Measurements from ENCODE around the gene TUNAR. TPM values are rescaled to one million over a fixed set of nuclear protein-coding genes. Genes with fewer than 3 reads are reported as not detected.

The TUNAR gene
- total and polyA plus RNA-seq, 5 donors from 2014 or later: not detected

DNA sequence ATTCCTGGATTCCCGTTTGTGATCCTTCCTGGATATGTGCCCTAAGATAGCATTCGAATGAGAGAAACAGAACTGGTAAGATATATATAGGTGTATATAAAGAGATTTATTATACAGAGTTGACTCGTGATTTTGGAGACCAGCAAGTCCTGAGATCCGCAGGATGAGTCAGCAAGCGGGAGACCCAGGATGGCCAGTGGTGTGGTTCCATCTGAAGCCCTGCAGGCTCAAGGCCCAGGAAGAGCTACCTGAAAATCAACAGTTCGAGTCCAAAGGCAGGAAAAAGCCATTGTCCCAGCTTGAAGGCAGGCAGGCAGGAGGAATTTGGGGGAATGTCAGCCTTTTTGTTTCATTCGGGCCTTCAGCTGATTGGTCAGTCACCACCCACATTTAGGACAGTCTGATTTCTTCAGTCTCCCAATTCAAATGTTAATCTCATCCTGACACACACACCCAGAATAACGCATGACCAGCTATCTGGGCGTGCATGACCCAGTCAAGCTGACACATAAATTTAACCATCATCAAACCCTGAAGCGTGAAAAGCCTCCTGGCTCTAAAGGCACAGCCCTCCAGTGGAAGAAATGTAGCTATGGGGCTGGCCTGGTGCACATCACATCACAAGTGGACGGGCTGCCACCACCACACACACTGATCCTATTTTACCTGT lies 44.3 kb downstream of the TUNAR start:
- no peak for ATAC-seq (ENCODE audit: low read depth in 2 of 2)

DNA sequence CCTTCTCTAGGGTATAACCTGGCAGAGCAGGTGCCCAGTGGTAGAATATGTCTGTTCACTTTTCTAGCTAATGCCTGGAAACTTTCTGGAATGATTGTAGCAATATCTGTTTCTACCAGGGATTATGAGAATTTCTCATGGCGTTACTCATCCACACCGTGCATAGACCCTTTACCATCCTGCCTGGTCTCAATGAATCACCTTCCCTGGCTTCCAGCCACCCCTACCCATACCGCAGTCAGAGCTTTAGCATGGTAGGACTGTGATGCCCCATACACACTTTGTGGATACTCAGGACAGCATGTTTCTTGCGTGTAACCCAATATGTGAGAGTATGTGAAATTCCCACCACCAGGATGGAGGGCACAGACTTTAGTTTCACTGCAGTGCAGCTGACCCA lies 45.4 kb downstream of the TUNAR start:
- Histone ChIP-seq H3K4me1 (ENCODE audit: control insufficient read depth, insufficient read depth, low read length, poor library complexity, severe bottlenecking) (no peaks in the 10 kb centered on the region), H3K27me3 (ENCODE audit: control insufficient read depth, insufficient read depth, low read length) (no peaks in the 10 kb centered on the region), H3K4me3 (ENCODE audit: low read depth, low read length) (no peak overlapping the region), H3K36me3 (ENCODE audit: control insufficient read depth, insufficient read depth, low read length) (no peaks in the 10 kb centered on the region), H3K27ac (ENCODE audit: insufficient read depth, low read length, poor library complexity, severe bottlenecking) (no peak overlapping the region), H3K9me3 (ENCODE audit: control insufficient read depth in 2 of 2, low read length in 2 of 2) (no peaks in the 10 kb centered on the region)
- H3K4me3 Mint-ChIP-seq: no peak overlapping the region
- no peaks in the 10 kb centered on the region for H3K4me1 Mint-ChIP-seq
- DNase-seq (no peak), ATAC-seq (ENCODE audit: low read depth in 2 of 2) (no peak)
- H3K27ac Mint-ChIP-seq: no peak overlapping the region
- H3K27me3 Mint-ChIP-seq: no peaks in the 10 kb centered on the region
- no peaks in the 10 kb centered on the region for H3K36me3 Mint-ChIP-seq
- H3K9me3 Mint-ChIP-seq: peaks cover 0 to 5% (median 0%) of the 10 kb centered on the region in 7 donors

More for the DNA sequence above, 44.3 kb downstream of the TUNAR start:
- peaks cover 0 to 5% (median 0%) of the 10 kb centered on the region in 7 donors for H3K9me3 Mint-ChIP-seq
- H3K4me3 Mint-ChIP-seq: no peak overlapping the region
- H3K27me3 Mint-ChIP-seq: no peaks in the 10 kb centered on the region
- no peak overlapping the region for H3K27ac ChIP-seq (ENCODE audit: insufficient read depth, low read length, poor library complexity, severe bottlenecking)
- no peak overlapping the region for H3K27ac Mint-ChIP-seq
- H3K36me3 ChIP-seq (ENCODE audit: control insufficient read depth, insufficient read depth, low read length): no peaks in the 10 kb centered on the region
- no peak for DNase-seq
- no peaks in the 10 kb centered on the region for H3K36me3 Mint-ChIP-seq
- H3K4me1 Mint-ChIP-seq: no peaks in the 10 kb centered on the region
- no peaks in the 10 kb centered on the region for H3K4me1 ChIP-seq (ENCODE audit: control insufficient read depth, insufficient read depth, low read length, poor library complexity, severe bottlenecking)
- no peak overlapping the region for H3K4me3 ChIP-seq (ENCODE audit: low read depth, low read length)
- no peaks in the 10 kb centered on the region for H3K9me3 ChIP-seq (ENCODE audit: control insufficient read depth in 2 of 2, low read length in 2 of 2)
- H3K27me3 ChIP-seq (ENCODE audit: control insufficient read depth, insufficient read depth, low read length): no peaks in the 10 kb centered on the region

DNA sequence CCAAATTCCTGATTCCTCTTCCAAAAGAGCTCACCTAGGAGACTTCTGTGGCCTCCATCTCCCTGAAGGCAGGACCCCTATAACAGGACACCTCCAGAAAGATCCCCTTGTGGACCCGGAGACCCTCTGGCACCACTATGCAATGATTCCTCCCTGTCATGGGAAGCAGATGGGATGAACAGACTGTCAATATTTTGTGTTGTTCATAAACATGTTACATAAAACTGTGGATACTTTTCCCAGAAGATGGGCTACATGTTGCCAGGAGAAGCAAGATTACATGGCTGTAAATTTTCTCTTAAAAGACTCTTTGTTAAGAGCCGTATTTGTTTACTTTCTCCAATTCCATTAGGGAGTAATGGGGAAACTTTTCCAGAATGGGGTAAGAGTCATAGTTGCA lies 52.1 kb downstream of the TUNAR start:
- H3K36me3 ChIP-seq (ENCODE audit: control insufficient read depth, insufficient read depth, low read length): no peaks in the 10 kb centered on the region
- no peak overlapping the region for H3K4me3 ChIP-seq (ENCODE audit: low read depth, low read length)
- ATAC-seq (ENCODE audit: low read depth in 2 of 2) (no peak), DNase-seq (no peak)
- no peaks in the 10 kb centered on the region for H3K36me3 Mint-ChIP-seq
- H3K4me3 Mint-ChIP-seq: no peak overlapping the region
- no peak overlapping the region for H3K27ac Mint-ChIP-seq
- no peak overlapping the region for H3K27ac ChIP-seq (ENCODE audit: insufficient read depth, low read length, poor library complexity, severe bottlenecking)
- no peaks in the 10 kb centered on the region for H3K4me1 ChIP-seq (ENCODE audit: control insufficient read depth, insufficient read depth, low read length, poor library complexity, severe bottlenecking)
- no peaks in the 10 kb centered on the region for H3K4me1 Mint-ChIP-seq
- H3K27me3 ChIP-seq (ENCODE audit: control insufficient read depth, insufficient read depth, low read length): no peaks in the 10 kb centered on the region
- peaks cover 0 to 4% (median 0%) of the 10 kb centered on the region in 7 donors for H3K9me3 Mint-ChIP-seq
- no peaks in the 10 kb centered on the region for H3K27me3 Mint-ChIP-seq
- H3K9me3 ChIP-seq (ENCODE audit: control insufficient read depth in 2 of 2, low read length in 2 of 2): no peaks in the 10 kb centered on the region

DNA sequence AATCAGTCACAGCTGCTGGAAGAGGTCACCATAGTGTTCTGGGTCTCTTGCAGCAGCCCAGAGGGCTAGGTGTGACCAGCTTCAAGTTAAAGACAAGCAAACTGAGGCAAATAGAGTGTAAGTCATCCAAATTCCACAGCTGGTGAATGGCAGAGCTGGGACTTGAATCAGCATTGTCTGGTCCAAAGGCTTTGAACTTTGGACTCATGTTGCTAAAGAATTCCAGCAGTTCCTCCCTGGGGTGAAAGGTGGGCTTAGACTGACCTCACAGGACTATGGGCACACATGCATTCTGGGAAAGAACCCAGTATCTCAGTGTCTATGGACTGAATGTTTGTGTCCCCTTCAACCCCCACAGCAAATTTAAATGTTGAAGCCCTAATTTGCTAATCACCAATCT lies 54.8 kb downstream of the TUNAR start:
- ATAC-seq (ENCODE audit: low read depth in 2 of 2) (no peak), DNase-seq (no peak)
- Mint-ChIP-seq H3K27me3 (no peaks in the 10 kb centered on the region), H3K4me3 (no peak overlapping the region), H3K9me3 (peaks cover 0 to 5% (median 1%) of the 10 kb centered on the region in 7 donors), H3K36me3 (no peaks in the 10 kb centered on the region), H3K4me1 (no peaks in the 10 kb centered on the region), H3K27ac (no peak overlapping the region)
- no peaks in the 10 kb centered on the region for H3K9me3 ChIP-seq (ENCODE audit: control insufficient read depth in 2 of 2, low read length in 2 of 2)
- no peak overlapping the region for H3K27ac ChIP-seq (ENCODE audit: insufficient read depth, low read length, poor library complexity, severe bottlenecking)
- H3K4me3 ChIP-seq (ENCODE audit: low read depth, low read length): no peak overlapping the region
- H3K27me3 ChIP-seq (ENCODE audit: control insufficient read depth, insufficient read depth, low read length): no peaks in the 10 kb centered on the region
- no peaks in the 10 kb centered on the region for H3K4me1 ChIP-seq (ENCODE audit: control insufficient read depth, insufficient read depth, low read length, poor library complexity, severe bottlenecking)
- no peaks in the 10 kb centered on the region for H3K36me3 ChIP-seq (ENCODE audit: control insufficient read depth, insufficient read depth, low read length)

DNA sequence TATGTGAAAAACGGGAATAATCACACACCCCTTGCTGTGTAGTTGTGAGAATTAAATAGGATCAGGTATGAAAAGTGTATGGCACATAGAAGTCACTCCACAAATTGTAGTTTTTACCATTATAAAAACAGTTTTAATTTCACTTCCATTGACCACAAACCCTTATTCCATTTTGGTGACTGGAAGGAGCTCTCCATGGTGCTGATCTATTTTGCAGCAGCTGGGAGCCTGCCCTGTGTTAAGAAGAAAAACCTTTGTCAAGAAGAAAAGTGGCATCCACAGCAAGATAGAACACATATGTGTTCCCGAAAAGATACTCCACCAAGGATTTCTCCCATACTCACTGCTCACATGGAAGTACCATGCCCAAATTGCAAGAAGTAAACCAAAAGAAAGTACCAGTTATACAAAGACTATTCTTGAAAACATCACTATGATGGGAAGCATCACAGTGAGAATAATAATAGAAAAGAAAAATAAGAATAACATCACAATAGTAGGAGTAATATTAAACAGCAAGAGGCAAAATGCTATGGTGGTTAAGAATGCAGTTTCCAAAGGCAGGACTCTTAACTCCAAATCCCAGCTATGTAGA lies 58.7 kb downstream of the TUNAR start:
- DNase-seq: peak in 2 of 3 donors; percentile 15 to 17
- no peaks in the 10 kb centered on the region for H3K4me1 ChIP-seq (ENCODE audit: control insufficient read depth, insufficient read depth, low read length, poor library complexity, severe bottlenecking)
- H3K4me3 ChIP-seq (ENCODE audit: low read depth, low read length): no peak overlapping the region
- Mint-ChIP-seq H3K9me3 (peaks cover 0 to 5% (median 3%) of the 10 kb centered on the region in 7 donors), H3K4me1 (no peaks in the 10 kb centered on the region), H3K27ac (no peak overlapping the region), H3K27me3 (no peaks in the 10 kb centered on the region), H3K4me3 (no peak overlapping the region), H3K36me3 (no peaks in the 10 kb centered on the region)
- no peaks in the 10 kb centered on the region for H3K36me3 ChIP-seq (ENCODE audit: control insufficient read depth, insufficient read depth, low read length)
- ATAC-seq (ENCODE audit: low read depth in 2 of 2): no peak
- no peak overlapping the region for H3K27ac ChIP-seq (ENCODE audit: insufficient read depth, low read length, poor library complexity, severe bottlenecking)
- H3K9me3 ChIP-seq (ENCODE audit: control insufficient read depth in 2 of 2, low read length in 2 of 2): no peaks in the 10 kb centered on the region
- no peaks in the 10 kb centered on the region for H3K27me3 ChIP-seq (ENCODE audit: control insufficient read depth, insufficient read depth, low read length)

DNA sequence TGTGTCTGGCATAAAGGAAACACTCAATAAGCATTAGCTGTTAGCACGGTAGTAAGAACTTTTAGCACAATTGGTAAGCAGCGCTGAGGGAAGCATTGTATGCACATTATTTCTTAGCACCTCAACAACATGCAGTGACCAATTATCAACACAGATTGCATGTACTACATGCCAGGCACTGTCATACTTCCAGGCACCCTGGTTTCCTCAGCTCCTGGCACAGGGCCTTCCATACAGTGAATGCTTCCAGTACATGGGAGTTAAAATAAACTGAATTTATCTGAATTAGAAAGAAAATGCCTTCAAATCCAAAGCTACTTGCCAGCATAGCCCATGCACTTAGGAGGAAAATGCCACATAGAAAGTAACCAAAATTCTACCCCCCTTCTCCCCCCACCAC lies 59.4 kb downstream of the TUNAR start:
- ATAC-seq (ENCODE audit: low read depth in 2 of 2): no peak
- no peaks in the 10 kb centered on the region for H3K4me1 Mint-ChIP-seq
- DNase-seq: no peak
- H3K9me3 ChIP-seq (ENCODE audit: control insufficient read depth in 2 of 2, low read length in 2 of 2): no peaks in the 10 kb centered on the region
- no peak overlapping the region for H3K4me3 ChIP-seq (ENCODE audit: low read depth, low read length)
- H3K9me3 Mint-ChIP-seq: peaks cover 0 to 5% (median 4%) of the 10 kb centered on the region in 7 donors
- no peak overlapping the region for H3K27ac Mint-ChIP-seq
- no peak overlapping the region for H3K4me3 Mint-ChIP-seq
- H3K27ac ChIP-seq (ENCODE audit: insufficient read depth, low read length, poor library complexity, severe bottlenecking): no peak overlapping the region
- no peaks in the 10 kb centered on the region for H3K36me3 Mint-ChIP-seq
- no peaks in the 10 kb centered on the region for H3K36me3 ChIP-seq (ENCODE audit: control insufficient read depth, insufficient read depth, low read length)
- H3K4me1 ChIP-seq (ENCODE audit: control insufficient read depth, insufficient read depth, low read length, poor library complexity, severe bottlenecking): no peaks in the 10 kb centered on the region
- H3K27me3 Mint-ChIP-seq: no peaks in the 10 kb centered on the region
- H3K27me3 ChIP-seq (ENCODE audit: control insufficient read depth, insufficient read depth, low read length): no peaks in the 10 kb centered on the region

DNA sequence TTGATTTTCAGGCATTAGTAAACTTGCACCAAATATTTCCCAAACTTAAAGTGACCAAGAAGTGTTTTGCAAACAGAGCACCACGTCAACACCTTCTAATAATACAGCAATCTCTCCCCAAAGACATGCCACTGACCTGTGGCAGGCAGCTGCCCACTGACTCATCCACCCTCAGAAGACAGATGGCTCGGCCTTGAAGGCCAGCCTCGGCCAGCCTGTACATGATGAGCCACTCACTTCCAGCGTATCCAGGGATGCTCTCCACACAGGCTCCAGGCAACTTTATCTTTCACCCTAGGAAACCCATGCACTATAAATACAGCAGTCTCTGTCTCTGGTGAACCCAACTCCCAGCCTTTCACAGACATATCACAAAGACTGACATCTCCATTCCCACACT lies 62.7 kb downstream of the TUNAR start:
- no peak overlapping the region for H3K4me3 Mint-ChIP-seq
- Histone ChIP-seq H3K9me3 (ENCODE audit: control insufficient read depth in 2 of 2, low read length in 2 of 2) (peaks cover 5 to 11% of the 10 kb centered on the region in 2 experiments), H3K27ac (ENCODE audit: insufficient read depth, low read length, poor library complexity, severe bottlenecking) (no peak overlapping the region), H3K4me1 (ENCODE audit: control insufficient read depth, insufficient read depth, low read length, poor library complexity, severe bottlenecking) (no peaks in the 10 kb centered on the region), H3K4me3 (ENCODE audit: low read depth, low read length) (no peak overlapping the region), H3K27me3 (ENCODE audit: control insufficient read depth, insufficient read depth, low read length) (no peaks in the 10 kb centered on the region), H3K36me3 (ENCODE audit: control insufficient read depth, insufficient read depth, low read length) (no peaks in the 10 kb centered on the region)
- peaks cover 0 to 18% (median 5%) of the 10 kb centered on the region in 7 donors for H3K9me3 Mint-ChIP-seq
- no peaks in the 10 kb centered on the region for H3K27me3 Mint-ChIP-seq
- no peaks in the 10 kb centered on the region for H3K4me1 Mint-ChIP-seq
- H3K27ac Mint-ChIP-seq: no peak overlapping the region
- DNase-seq: no peak
- H3K36me3 Mint-ChIP-seq: no peaks in the 10 kb centered on the region
- no peak for ATAC-seq (ENCODE audit: low read depth in 2 of 2)

DNA sequence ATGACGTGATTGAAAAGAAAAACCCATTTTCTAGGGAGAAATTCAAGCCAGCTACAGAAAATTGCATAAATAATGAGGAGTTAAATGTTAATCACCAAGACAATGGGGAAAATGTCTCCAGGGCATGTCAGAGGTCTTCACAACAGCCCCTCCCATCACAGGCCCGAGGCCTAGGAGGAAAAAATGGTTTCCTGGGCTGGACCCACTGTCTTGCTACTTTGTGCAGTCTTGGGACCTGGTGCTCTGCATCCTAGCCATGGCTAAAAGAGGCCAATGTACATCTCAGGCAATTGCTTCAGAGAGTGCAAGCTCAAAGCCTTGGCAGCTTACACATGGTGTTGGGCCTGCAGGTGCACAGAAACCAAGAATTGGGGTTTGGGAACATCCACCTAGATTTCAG lies 65.3 kb downstream of the TUNAR start:
- Histone ChIP-seq H3K27me3 (ENCODE audit: control insufficient read depth, insufficient read depth, low read length) (no peaks in the 10 kb centered on the region), H3K27ac (ENCODE audit: insufficient read depth, low read length, poor library complexity, severe bottlenecking) (no peak overlapping the region), H3K36me3 (ENCODE audit: control insufficient read depth, insufficient read depth, low read length) (no peaks in the 10 kb centered on the region), H3K4me1 (ENCODE audit: control insufficient read depth, insufficient read depth, low read length, poor library complexity, severe bottlenecking) (no peaks in the 10 kb centered on the region), H3K9me3 (ENCODE audit: control insufficient read depth in 2 of 2, low read length in 2 of 2) (peaks cover 5 to 11% of the 10 kb centered on the region in 2 experiments), H3K4me3 (ENCODE audit: low read depth, low read length) (no peak overlapping the region)
- ATAC-seq (ENCODE audit: low read depth in 2 of 2) (no peak), DNase-seq (no peak)
- Mint-ChIP-seq H3K4me3 (no peak overlapping the region), H3K4me1 (no peaks in the 10 kb centered on the region), H3K27me3 (peaks cover 11% of the 10 kb centered on the region), H3K36me3 (no peaks in the 10 kb centered on the region), H3K27ac (no peak overlapping the region), H3K9me3 (peaks cover 0 to 18% (median 5%) of the 10 kb centered on the region in 7 donors)

All from CD4-positive, CD25-positive, alpha-beta regulatory T cell (primary cell).